PC-3 (cell line): ENCODE measurements around the gene VDR. TPM values are rescaled to one million over a fixed set of nuclear protein-coding genes. Genes with fewer than 3 reads are reported as not detected.

Experiments
- ATAC-seq: fragments of 200-7000 bp; cut with Tn5 transposase; 2 replicates; pipeline ENCODE4 v1.9.1; 2020; ENCODE audit warnings: mild to moderate bottlenecking, moderate library complexity
- BruUV-seq: library from RNA; stranded (reverse); fragments of 400-500 nt; replicated peaks from 2 replicates; lab custom pipeline; 2021; lab: Mats Ljungman, UMichigan
- CTCF ChIA-PET: fragments of 300-600 bp; sonication (Branson Sonifier 250); formaldehyde crosslinking; loops from one replicate; lab custom pipeline; 2022; ENCODE audit warnings: antibody characterized with exemption; lab: Charles Lee
- POLR2A ChIA-PET: fragments of 300-600 bp; sonication (Branson Sonifier 250); formaldehyde crosslinking; loops from one replicate; lab custom pipeline; 2022; ENCODE audit warnings: antibody characterized with exemption; ENCODE audit not compliant: unreplicated experiment; lab: Charles Lee
- DNase-seq: peaks from one replicate; pipeline ENCODE4 v3.0.0-alpha.2; 2015
- H2AFZ ChIP-seq: fragments of 300-600 bp; sonication (generic); 2 replicates; pipeline ENCODE4 v1.6.0; 2016; ENCODE audit warnings: antibody characterized with exemption, low read length
- H3F3A ChIP-seq: fragments of 300-600 bp; sonication (generic); one replicate; pipeline ENCODE4 v1.6.0; 2017; ENCODE audit warnings: antibody characterized with exemption, low read length, control low read depth, mild to moderate bottlenecking; ENCODE audit not compliant: unreplicated experiment
- H3K27ac ChIP-seq: fragments of 300-600 bp; sonication (generic); 2 replicates; pipeline ENCODE4 v1.5.1; 2016; ENCODE audit warnings: mild to moderate bottlenecking, low read length
- H3K27me3 ChIP-seq: fragments of 300-600 bp; sonication (generic); 2 replicates; pipeline ENCODE4 v1.6.1; 2016; ENCODE audit warnings: low read length, mixed read lengths
- H3K36me3 ChIP-seq: fragments of 300-600 bp; sonication (generic); 2 replicates; pipeline ENCODE4 v1.6.1; 2016; ENCODE audit warnings: low read depth, mixed run types, low read length, mixed read lengths
- H3K4me1 ChIP-seq: fragments of 300-600 bp; sonication (generic); 2 replicates; pipeline ENCODE4 v1.5.1; 2016; ENCODE audit warnings: low read length; ENCODE audit not compliant: insufficient read depth
- H3K4me2 ChIP-seq: fragments of 300-600 bp; sonication (generic); 2 replicates; pipeline ENCODE4 v1.6.0; 2016; ENCODE audit warnings: low read length
- H3K4me3 ChIP-seq: fragments of 300-600 bp; sonication (generic); 2 replicates; pipeline ENCODE4 v1.5.1; 2016; ENCODE audit warnings: mild to moderate bottlenecking, low read length, mixed read lengths
- H3K79me2 ChIP-seq: fragments of 300-600 bp; sonication (generic); 2 replicates; pipeline ENCODE4 v1.6.1; 2017; ENCODE audit warnings: low read length, mixed read lengths
- H3K9ac ChIP-seq: fragments of 300-600 bp; sonication (generic); 2 replicates; pipeline ENCODE4 v1.6.0; 2016; ENCODE audit warnings: mild to moderate bottlenecking, low read length
- H3K9me2 ChIP-seq: fragments of 300-600 bp; sonication (generic); replicated peaks from 2 replicates; pipeline ENCODE4 v1.6.1; 2016; ENCODE audit warnings: mixed run types, low read length, mixed read lengths
- H3K9me3 ChIP-seq: fragments of 300-600 bp; sonication (generic); 2 replicates; pipeline ENCODE4 v1.6.1; 2016; ENCODE audit warnings: low read length, mixed read lengths
- H4K20me1 ChIP-seq: fragments of 300-600 bp; sonication (generic); 2 replicates; pipeline ENCODE4 v1.6.1; 2016; ENCODE audit warnings: low read length, mixed read lengths
- CTCF ChIP-seq: fragments of 300-600 bp; sonication (generic); conservative IDR thresholded peaks from 2 replicates; pipeline ENCODE4 v1.5.1; 2017; ENCODE audit warnings: antibody characterized with exemption, low read depth, mild to moderate bottlenecking, low read length
- EZH2 ChIP-seq: fragments of 300-600 bp; sonication (generic); IDR thresholded peaks from one replicate; pipeline ENCODE4 v1.6.1; 2017; ENCODE audit warnings: antibody characterized with exemption, mild to moderate bottlenecking, low read length; ENCODE audit not compliant: unreplicated experiment
- EZH2phosphoT487 ChIP-seq: fragments of 300-600 bp; sonication (generic); IDR thresholded peaks from 2 replicates; pipeline ENCODE4 v1.6.1; 2018; ENCODE audit warnings: mild to moderate bottlenecking, antibody characterized with exemption, low read length, borderline replicate concordance
- intact Hi-C: fragments of 100-400 bp; cut with micrococcal nuclease; formaldehyde crosslinking; loops from 2 replicates; pipeline ENCODE4 v1.9.0; 2023
- total RNA-seq: library from RNA; depleted of rRNA; stranded (reverse); fragments of >200 nt; gene quantifications from 2 replicates; pipeline ENCODE4 v1.2.3, GENCODE V29; 2014

VDR gene
- total RNA-seq, 1 experiment from 2014 or later: 19.9 TPM

- no peak overlapping the region for H3K4me2 ChIP-seq
- H3F3A ChIP-seq: no peaks in the 10 kb centered on the region
- H3K27me3 ChIP-seq: peaks cover 57% of the 10 kb centered on the region
- ChIA-PET POLR2A (no interaction called here), CTCF (no interaction called here)
- H3K27ac ChIP-seq: no peak overlapping the region
- no peak for TF ChIP-seq CTCF
- no peak for TF ChIP-seq EZH2
- no peak for TF ChIP-seq EZH2phosphoT487
- H3K79me2 ChIP-seq: no peaks in the 10 kb centered on the region
- no peak overlapping the region for H3K4me3 ChIP-seq
- ATAC-seq (no peak), DNase-seq (no peak)
- H3K9ac ChIP-seq: no peak overlapping the region
- no peaks in the 10 kb centered on the region for H3K4me1 ChIP-seq
- no peaks in the 10 kb centered on the region for H3K36me3 ChIP-seq
- no peaks in the 10 kb centered on the region for H3K9me2 ChIP-seq
- BruUV-seq: no TSS peak
- no peaks in the 10 kb centered on the region for H3K9me3 ChIP-seq
- intact Hi-C loops: no loop called here
- H2AFZ ChIP-seq: no peak overlapping the region
- H4K20me1 ChIP-seq: no peaks in the 10 kb centered on the region
Observed at GRCh38 chr12:47930634-47931033, 25.8 kb upstream of the VDR start.

- no peak overlapping the region for H2AFZ ChIP-seq
- intact Hi-C loops: no loop called here
- TF ChIP-seq EZH2phosphoT487: no peak
- TF ChIP-seq EZH2: no peak
- no peak for TF ChIP-seq CTCF
- ATAC-seq (no peak), DNase-seq (no peak)
- H4K20me1 ChIP-seq: no peaks in the 10 kb centered on the region
- ChIA-PET CTCF (no interaction called here), POLR2A (no interaction called here)
- peaks cover 83% of the 10 kb centered on the region for H3K27me3 ChIP-seq
- no peak overlapping the region for H3K4me3 ChIP-seq
- H3K4me2 ChIP-seq: no peak overlapping the region
- no peaks in the 10 kb centered on the region for H3K9me2 ChIP-seq
- H3K9ac ChIP-seq: no peak overlapping the region
- H3F3A ChIP-seq: no peaks in the 10 kb centered on the region
- H3K79me2 ChIP-seq: no peaks in the 10 kb centered on the region
- H3K9me3 ChIP-seq: no peaks in the 10 kb centered on the region
- BruUV-seq: no TSS peak
- no peak overlapping the region for H3K27ac ChIP-seq
- H3K4me1 ChIP-seq: no peaks in the 10 kb centered on the region
- no peaks in the 10 kb centered on the region for H3K36me3 ChIP-seq
Observed at GRCh38 chr12:47927346-47927745, 22.6 kb upstream of the VDR start.

- Histone ChIP-seq H3K9me3 (no peaks in the 10 kb centered on the region), H3K9me2 (no peaks in the 10 kb centered on the region), H3K27me3 (peaks cover 62% of the 10 kb centered on the region), H3K4me1 (no peaks in the 10 kb centered on the region), H3K9ac (no peak overlapping the region), H4K20me1 (no peaks in the 10 kb centered on the region), H3F3A (no peaks in the 10 kb centered on the region), H3K4me2 (no peak overlapping the region), H3K27ac (no peak overlapping the region), H2AFZ (no peak overlapping the region), H3K4me3 (no peak overlapping the region), H3K79me2 (no peaks in the 10 kb centered on the region), H3K36me3 (no peaks in the 10 kb centered on the region)
- TF ChIP-seq EZH2phosphoT487: no peak
- no peak for TF ChIP-seq EZH2
- no peak for TF ChIP-seq CTCF
- intact Hi-C loops: no loop called here
- BruUV-seq: no TSS peak
- CTCF ChIA-PET: no interaction called here
- POLR2A ChIA-PET: no interaction called here
- ATAC-seq (no peak), DNase-seq (no peak)
Observed at GRCh38 chr12:47921907-47922306, 17.1 kb upstream of the VDR start.
